Thyroid gland (tissue), 4 donors: ENCODE measurements around the gene OTOG. TPM values are rescaled to one million over a fixed set of nuclear protein-coding genes. Genes with fewer than 3 reads are reported as not detected.
A peak's percentile ranks its signal among the peaks of the same experiment; 100 is the strongest.

Experiments
- DNase-seq, 2 donors: peaks; one replicate each; pipeline ENCODE4 v3.0.0-alpha.2; 2019
- H3K27ac ChIP-seq, 3 donors: fragments of 200-600 bp; sonication (generic); 1 replicate in 2 of 3; 2 replicates in 1 of 3; pipeline ENCODE4 v1.5.1; 2016 to 2019; ENCODE audit warnings: mild to moderate bottlenecking in 1 of 3, moderate library complexity in 1 of 3
- H3K27me3 ChIP-seq: fragments of 200-600 bp; sonication (generic); one replicate; pipeline ENCODE4 v1.5.1; 2019
- H3K36me3 ChIP-seq, 2 donors: fragments of 200-600 bp; sonication (generic); one replicate each; pipeline ENCODE4 v1.5.1; 2016 to 2019
- H3K4me1 ChIP-seq, 2 donors: fragments of 200-600 bp; sonication (generic); one replicate each; pipeline ENCODE4 v1.5.1; 2017 to 2019
- H3K4me3 ChIP-seq, 3 donors: fragments of 200-600 bp; sonication (generic); replicated peaks in 1 of 3; 1 replicate in 2 of 3; 2 replicates in 1 of 3; pipeline ENCODE4 v1.5.1; 2016; ENCODE audit warnings: mild to moderate bottlenecking in 1 of 3
- H3K9me3 ChIP-seq: fragments of 200-600 bp; sonication (generic); one replicate; pipeline ENCODE4 v1.5.1; 2017
- POLR2A ChIP-seq, 2 donors: fragments of 450-650 bp; IDR thresholded peaks; one replicate each; pipeline ENCODE4 v1.6.1; 2017; ENCODE audit warnings: antibody characterized with exemption in 2 of 2, mild to moderate bottlenecking in 2 of 2, moderate library complexity in 1 of 2
- WGBS, 2 donors: methylation state at CpG; one replicate each; pipeline ENCODE4 v1.1.5; 2017; 5-methylcytosine and 5-hydroxymethylcytosine counted together
- intact Hi-C: fragments of 100-400 bp; cut with DNase I; formaldehyde crosslinking; loops from one replicate; pipeline ENCODE4 v1.15.1; 2023
- total RNA-seq, 4 donors: library from RNA; depleted of rRNA; stranded (reverse); fragments of >200 nt; gene quantifications; one replicate each; pipeline ENCODE4 v1.2.3, GENCODE V29; 2016
- TF ChIP-seq, protein P1 (sequence below), 6 experiments: fragments of 200-600 bp in 3 of 6; fragments of 450-650 bp in 3 of 6; sonication (generic) in 3 of 6; IDR thresholded peaks; one replicate each; pipeline ENCODE4 v1.5.1; 2016 to 2019; ENCODE audit warnings: antibody characterized with exemption in 6 of 6, mild to moderate bottlenecking in 2 of 6, inconsistent platforms in 1 of 6, moderate library complexity in 1 of 6

Gene OTOG
- total RNA-seq, 4 donors from 2014 or later, result not detected

GRCh38 chr11:17571431-17572358 lies 24.6 kb downstream of the OTOG start:
- Histone ChIP-seq H3K4me3 (no peak overlapping the region), H3K4me1 (no peaks in the 10 kb centered on the region), H3K36me3 (no peaks in the 10 kb centered on the region), H3K27ac (no peak overlapping the region), H3K9me3 (no peaks in the 10 kb centered on the region), H3K27me3 (no peaks in the 10 kb centered on the region)
- WGBS, 2 donors, result 78 to 82% methylated on average over 14 of the region's 14 CpGs
- intact Hi-C loops, result no loop called here
- TF ChIP-seq, protein P1, sequence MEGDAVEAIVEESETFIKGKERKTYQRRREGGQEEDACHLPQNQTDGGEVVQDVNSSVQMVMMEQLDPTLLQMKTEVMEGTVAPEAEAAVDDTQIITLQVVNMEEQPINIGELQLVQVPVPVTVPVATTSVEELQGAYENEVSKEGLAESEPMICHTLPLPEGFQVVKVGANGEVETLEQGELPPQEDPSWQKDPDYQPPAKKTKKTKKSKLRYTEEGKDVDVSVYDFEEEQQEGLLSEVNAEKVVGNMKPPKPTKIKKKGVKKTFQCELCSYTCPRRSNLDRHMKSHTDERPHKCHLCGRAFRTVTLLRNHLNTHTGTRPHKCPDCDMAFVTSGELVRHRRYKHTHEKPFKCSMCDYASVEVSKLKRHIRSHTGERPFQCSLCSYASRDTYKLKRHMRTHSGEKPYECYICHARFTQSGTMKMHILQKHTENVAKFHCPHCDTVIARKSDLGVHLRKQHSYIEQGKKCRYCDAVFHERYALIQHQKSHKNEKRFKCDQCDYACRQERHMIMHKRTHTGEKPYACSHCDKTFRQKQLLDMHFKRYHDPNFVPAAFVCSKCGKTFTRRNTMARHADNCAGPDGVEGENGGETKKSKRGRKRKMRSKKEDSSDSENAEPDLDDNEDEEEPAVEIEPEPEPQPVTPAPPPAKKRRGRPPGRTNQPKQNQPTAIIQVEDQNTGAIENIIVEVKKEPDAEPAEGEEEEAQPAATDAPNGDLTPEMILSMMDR (IDR thresholded peaks at IDR 0.05), result no peak
- DNase-seq, result no peak

- WGBS, 2 donors, result 60 to 66% methylated on average over 3 of the region's 3 CpGs
- H3K4me3 ChIP-seq, result no peak overlapping the region
- no peaks in the 10 kb centered on the region for H3K27me3 ChIP-seq
- H3K4me1 ChIP-seq, result no peaks in the 10 kb centered on the region
- peak in 1 of 2 donors; percentile 16 for DNase-seq
- H3K27ac ChIP-seq, result no peak overlapping the region
- no peaks in the 10 kb centered on the region for H3K9me3 ChIP-seq
- intact Hi-C loops, result no loop called here
- H3K36me3 ChIP-seq, result no peaks in the 10 kb centered on the region
- TF ChIP-seq POLR2A (IDR thresholded peaks at IDR 0.05), result no peak
- TF ChIP-seq, protein P1 (IDR thresholded peaks at IDR 0.05), result no peak
Measured at GRCh38 chr11:17572359-17572690, 25.3 kb downstream of the OTOG start.

DNA sequence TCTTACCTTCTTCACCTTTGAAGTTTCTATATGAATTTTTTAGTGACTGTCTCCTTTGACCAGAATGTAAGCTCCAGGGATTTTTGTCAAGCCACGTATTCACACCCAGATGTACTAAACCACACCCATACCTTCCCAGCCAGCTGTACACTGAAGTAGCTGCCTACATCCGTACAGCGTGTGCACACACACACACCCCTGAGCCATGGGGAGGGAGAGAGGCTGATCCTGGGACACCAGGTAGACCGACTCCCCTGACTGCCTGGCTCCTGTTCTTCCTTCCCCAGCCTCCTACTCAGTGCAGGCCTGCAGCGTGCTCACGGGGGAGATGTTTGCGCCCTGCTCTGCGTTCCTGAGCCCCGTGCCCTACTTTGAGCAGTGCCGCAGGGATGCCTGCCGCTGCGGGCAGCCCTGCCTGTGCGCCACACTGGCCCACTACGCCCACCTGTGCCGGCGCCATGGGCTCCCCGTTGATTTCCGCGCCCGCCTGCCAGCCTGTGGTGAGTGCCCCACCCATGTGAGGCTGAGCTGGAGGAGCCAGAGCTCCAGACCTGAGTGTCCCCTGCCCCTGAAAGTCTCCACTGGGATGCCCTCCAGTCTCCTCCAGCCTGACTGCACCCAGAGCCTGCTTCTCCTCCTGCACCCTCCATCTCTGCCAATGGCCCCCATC lies 25.9 kb downstream of the OTOG start:
- H3K27ac ChIP-seq, result no peak overlapping the region
- H3K9me3 ChIP-seq, result no peaks in the 10 kb centered on the region
- intact Hi-C loops, result no loop called here
- TF ChIP-seq, protein P1 (IDR thresholded peaks at IDR 0.05), result no peak
- TF ChIP-seq POLR2A (IDR thresholded peaks at IDR 0.05), result no peak
- no peak overlapping the region for H3K4me3 ChIP-seq
- no peaks in the 10 kb centered on the region for H3K36me3 ChIP-seq
- no peaks in the 10 kb centered on the region for H3K4me1 ChIP-seq
- 93% methylated on average over 14 to 18 of the region's 20 CpGs for WGBS, 2 donors
- no peak for DNase-seq
- H3K27me3 ChIP-seq, result no peaks in the 10 kb centered on the region

DNA sequence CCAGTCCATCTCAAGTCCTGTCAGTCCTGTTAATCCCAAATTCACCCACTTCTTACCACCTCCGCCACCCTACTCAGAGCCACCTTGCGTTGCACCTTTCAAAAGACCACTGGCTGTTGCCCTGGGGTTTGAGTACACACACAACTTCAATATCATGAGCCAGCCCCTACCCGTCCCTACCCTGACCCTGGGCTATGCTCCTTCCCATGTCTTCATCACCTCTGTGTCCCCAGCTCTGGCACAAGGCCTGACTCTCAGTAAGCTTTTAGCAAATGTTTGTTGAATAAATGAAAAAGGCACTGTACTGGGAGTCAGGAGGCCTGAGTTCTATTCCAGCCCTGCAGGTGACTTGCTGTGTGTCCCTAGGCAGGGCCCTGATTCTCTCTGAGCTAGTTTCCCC lies 26.5 kb downstream of the OTOG start:
- Histone ChIP-seq H3K4me1 (no peaks in the 10 kb centered on the region), H3K27ac (no peak overlapping the region), H3K9me3 (no peaks in the 10 kb centered on the region), H3K4me3 (no peak overlapping the region), H3K27me3 (no peaks in the 10 kb centered on the region), H3K36me3 (no peaks in the 10 kb centered on the region)
- no peak for DNase-seq
- intact Hi-C loops, result no loop called here
- WGBS, 2 donors, result 95 to 97% methylated on average over 3 of the region's 3 CpGs
- TF ChIP-seq POLR2A (IDR thresholded peaks at IDR 0.05), result no peak
- TF ChIP-seq, protein P1 (IDR thresholded peaks at IDR 0.05), result no peak
